Common myeloid progenitor, CD34-positive (primary cell): Measurements from ENCODE around the gene WDR72.
"Not testable (repeated sequence)": the region's sequence is repeated elsewhere in the genome, so short reads cannot be mapped to it uniquely, and the experiment has no call there.

ENCODE experiments used
- CTCF ChIA-PET: fragments of 350-600 bp; sonication (Branson Sonifier 250); formaldehyde crosslinking; loops from one replicate; lab custom pipeline; 2021; ENCODE audit warnings: antibody characterized with exemption; lab: Charles Lee
- POLR2A ChIA-PET: fragments of 350-600 bp; sonication (Branson Sonifier 250); formaldehyde crosslinking; loops from one replicate; lab custom pipeline; 2021; ENCODE audit warnings: antibody characterized with exemption; lab: Charles Lee
- DNase-seq, 3 donors: peaks; one replicate each; pipeline versions ENCODE4 v3.0.0 to v3.0.0-alpha.2; 2013
- H3K27ac ChIP-seq, 2 experiments: 1 replicate in 1 of 2; 2 replicates in 1 of 2; pipeline ENCODE4 v1.7.0; 2013; ENCODE audit warnings: inconsistent platforms in 2 of 2, low read length in 2 of 2, mild to moderate bottlenecking in 2 of 2, low read depth in 1 of 2, moderate library complexity in 1 of 2; ENCODE audit not compliant: severe bottlenecking in 2 of 2, insufficient read depth in 1 of 2, poor library complexity in 1 of 2
- H3K27me3 ChIP-seq, 5 experiments: replicated peaks in 2 of 5; 1 replicate in 3 of 5; 2 replicates in 2 of 5; pipeline versions ENCODE4 v1.6.1 to v1.7.0; 2013; ENCODE audit warnings: low read length in 4 of 5, mild to moderate bottlenecking in 2 of 5, moderate library complexity in 2 of 5, inconsistent platforms in 1 of 5; ENCODE audit not compliant: insufficient read depth in 5 of 5, control insufficient read depth in 4 of 5
- H3K36me3 ChIP-seq, 4 experiments: 1 replicate in 2 of 4; 2 replicates in 2 of 4; pipeline versions ENCODE4 v1.6.1 to v1.7.0; 2013; ENCODE audit warnings: low read length in 3 of 4, control low read depth in 1 of 4, mild to moderate bottlenecking in 1 of 4; ENCODE audit not compliant: control insufficient read depth in 4 of 4, insufficient read depth in 4 of 4
- H3K4me1 ChIP-seq, 4 experiments: 1 replicate in 3 of 4; 2 replicates in 1 of 4; pipeline versions ENCODE4 v1.6.1 to v1.7.1; 2013; ENCODE audit warnings: low read length in 3 of 4, mild to moderate bottlenecking in 3 of 4, control low read depth in 1 of 4, inconsistent platforms in 1 of 4, moderate library complexity in 1 of 4; ENCODE audit not compliant: control insufficient read depth in 4 of 4, insufficient read depth in 4 of 4; ENCODE audit errors: control extremely low read depth in 1 of 4
- H3K4me3 ChIP-seq, 7 experiments: 1 replicate in 4 of 7; 2 replicates in 3 of 7; pipeline versions ENCODE4 v1.5.1 to v1.7.0; 2013; ENCODE audit warnings: mild to moderate bottlenecking in 7 of 7, low read length in 6 of 7, moderate library complexity in 6 of 7, inconsistent platforms in 2 of 7, low read depth in 2 of 7, control low read depth in 1 of 7; ENCODE audit not compliant: insufficient read depth in 4 of 7, control insufficient read depth in 1 of 7; ENCODE audit errors: extremely low read depth in 1 of 7
- H3K9me3 ChIP-seq, 5 experiments: 1 replicate in 4 of 5; 2 replicates in 1 of 5; pipeline versions ENCODE4 v1.6.1 to v1.7.1; 2013; ENCODE audit warnings: low read length in 4 of 5, mild to moderate bottlenecking in 2 of 5, inconsistent platforms in 1 of 5, low read depth in 1 of 5, moderate library complexity in 1 of 5; ENCODE audit not compliant: control insufficient read depth in 4 of 5, insufficient read depth in 2 of 5; ENCODE audit errors: control extremely low read depth in 1 of 5
- WGBS: methylation state at CpG from one replicate; pipeline ENCODE4 v1.1.5; 2013; ENCODE audit not compliant: insufficient coverage; 5-methylcytosine and 5-hydroxymethylcytosine counted together

The WDR72 gene

GRCh38 chr15:53786401-53786800, 26.9 kb upstream of the WDR72 start:
- Histone ChIP-seq H3K27me3 (peaks cover 0 to 2% (median 0%) of the 10 kb centered on the region in 5 experiments), H3K36me3 (no peaks in the 10 kb centered on the region), H3K4me3 (no peak overlapping the region), H3K9me3 (peaks cover 0 to 2% (median 0%) of the 10 kb centered on the region in 5 experiments), H3K27ac (no peak overlapping the region), H3K4me1 (no peaks in the 10 kb centered on the region)
- ChIA-PET CTCF (interaction anchor here (1.1 kb wide), 1 partner anchor 11 kb away, joined by 3 read pairs; no protein-coding TSS in a partner anchor), POLR2A (no interaction called here)
- no peak for DNase-seq
- WGBS: 94% methylated on average over 2 of the region's 2 CpGs

DNA sequence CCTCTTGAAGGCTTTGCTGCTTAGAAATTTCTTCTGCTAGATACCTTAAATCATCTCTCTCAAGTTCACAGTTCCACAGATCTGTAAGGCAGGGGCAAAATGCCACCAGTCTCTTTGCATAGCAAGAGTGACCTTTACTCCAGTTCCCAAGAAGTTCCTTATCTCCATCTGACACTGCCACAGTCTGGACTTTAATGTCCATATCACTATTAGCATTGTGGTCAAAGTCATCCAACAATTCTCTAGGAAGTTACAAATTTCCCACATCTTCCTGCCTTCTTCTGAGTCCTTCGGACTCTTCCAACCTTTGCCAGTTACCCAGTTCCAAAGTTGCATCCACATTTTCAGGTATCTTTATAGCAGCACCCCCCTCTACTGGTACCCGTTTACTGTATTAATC, 25.8 kb upstream of the WDR72 start:
- POLR2A ChIA-PET, DNase-seq, H3K27ac ChIP-seq, H3K4me1 ChIP-seq, H3K36me3 ChIP-seq, H3K4me3 ChIP-seq, CTCF ChIA-PET, H3K9me3 ChIP-seq, H3K27me3 ChIP-seq: not testable (repeated sequence)
- WGBS: no CpG with 5 or more reads among the region's 2 CpGs

DNA sequence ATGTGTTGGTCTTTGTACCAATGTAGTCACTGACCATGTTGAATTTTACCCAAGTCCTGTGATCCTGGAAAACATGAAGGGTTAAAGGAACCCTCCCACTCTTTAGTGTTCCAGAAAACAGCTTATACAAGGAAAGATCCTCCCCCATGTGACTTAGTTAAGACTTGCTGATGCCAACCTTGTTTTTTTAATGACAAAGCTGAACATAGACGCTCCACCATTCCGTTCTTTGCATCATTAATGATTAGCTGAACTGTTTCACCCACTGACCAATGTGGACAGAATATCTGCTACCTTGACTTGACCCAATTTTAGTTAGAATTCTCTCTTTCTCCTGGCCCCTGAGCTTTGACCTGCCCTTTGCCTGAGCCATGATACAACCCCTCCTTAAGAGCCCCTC, 3.5 kb upstream of the WDR72 start:
- no peaks in the 10 kb centered on the region for H3K9me3 ChIP-seq
- H3K36me3 ChIP-seq: no peaks in the 10 kb centered on the region
- no peak overlapping the region for H3K27ac ChIP-seq
- peaks cover 0 to 21% (median 12%) of the 10 kb centered on the region in 5 experiments for H3K27me3 ChIP-seq
- H3K4me3 ChIP-seq: no peak overlapping the region
- POLR2A ChIA-PET: no interaction called here
- CTCF ChIA-PET: no interaction called here
- DNase-seq: no peak
- WGBS: 100% methylated on average over 2 of the region's 2 CpGs
- peaks cover 0 to 9% (median 8%) of the 10 kb centered on the region in 4 experiments for H3K4me1 ChIP-seq

- peak overlapping the region in 3 of 7 experiments; percentile 36 to 76 (median 68) for H3K4me3 ChIP-seq
- H3K36me3 ChIP-seq: no peaks in the 10 kb centered on the region
- WGBS: no CpG with 5 or more reads among the region's 7 CpGs
- CTCF ChIA-PET: no interaction called here
- peaks cover 0 to 9% (median 8%) of the 10 kb centered on the region in 4 experiments for H3K4me1 ChIP-seq
- H3K27me3 ChIP-seq: peaks cover 0 to 21% (median 10%) of the 10 kb centered on the region in 5 experiments
- no peak overlapping the region for H3K27ac ChIP-seq
- DNase-seq: peak; percentile 27 to 73 (median 63)
- POLR2A ChIA-PET: interaction anchor here (1.1 kb wide), 1 partner anchor 22 kb away, joined by 3 read pairs; no protein-coding TSS in a partner anchor
- no peaks in the 10 kb centered on the region for H3K9me3 ChIP-seq
Observed at GRCh38 chr15:53758412-53758811, 1.1 kb downstream of the WDR72 start.

DNA sequence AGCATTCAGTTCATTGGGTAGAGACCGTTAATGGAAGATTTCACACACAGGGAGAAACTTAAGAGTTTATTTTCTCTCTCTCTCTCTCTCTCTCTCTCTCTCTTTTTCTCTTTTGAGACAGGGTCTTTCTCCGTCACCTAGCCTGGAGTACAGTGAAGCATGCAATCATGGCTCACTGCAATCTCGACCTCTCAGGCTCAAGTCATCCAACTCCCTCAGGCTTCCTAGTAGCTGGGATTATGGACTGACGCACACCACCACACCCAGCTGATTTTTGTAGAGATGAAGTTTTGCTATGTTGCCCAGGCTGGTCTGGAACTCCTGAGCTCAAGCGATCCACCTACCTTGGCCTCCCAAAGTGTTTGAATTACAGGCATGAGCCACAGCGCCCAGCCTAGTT, 1.6 kb downstream of the WDR72 start:
- Histone ChIP-seq H3K27me3 (peaks cover 0 to 21% (median 10%) of the 10 kb centered on the region in 5 experiments), H3K4me3 (no peak overlapping the region), H3K4me1 (peaks cover 0 to 9% (median 8%) of the 10 kb centered on the region in 4 experiments), H3K9me3 (no peaks in the 10 kb centered on the region), H3K36me3 (no peaks in the 10 kb centered on the region), H3K27ac (no peak overlapping the region)
- ChIA-PET POLR2A (no interaction called here), CTCF (no interaction called here)
- WGBS: 89% methylated on average over 2 of the region's 6 CpGs
- DNase-seq: no peak

GRCh38 chr15:53753813-53754212, 5.7 kb downstream of the WDR72 start:
- H3K36me3 ChIP-seq: no peaks in the 10 kb centered on the region
- no peak overlapping the region for H3K4me3 ChIP-seq
- H3K27ac ChIP-seq: no peak overlapping the region
- peaks cover 0 to 3% (median 1%) of the 10 kb centered on the region in 5 experiments for H3K27me3 ChIP-seq
- POLR2A ChIA-PET: no interaction called here
- 83% methylated on average over 1 of the region's 1 CpG for WGBS
- peaks cover 0 to 3% (median 2%) of the 10 kb centered on the region in 4 experiments for H3K4me1 ChIP-seq
- CTCF ChIA-PET: no interaction called here
- H3K9me3 ChIP-seq: peaks cover 0 to 3% (median 2%) of the 10 kb centered on the region in 5 experiments
- no peak for DNase-seq

DNA sequence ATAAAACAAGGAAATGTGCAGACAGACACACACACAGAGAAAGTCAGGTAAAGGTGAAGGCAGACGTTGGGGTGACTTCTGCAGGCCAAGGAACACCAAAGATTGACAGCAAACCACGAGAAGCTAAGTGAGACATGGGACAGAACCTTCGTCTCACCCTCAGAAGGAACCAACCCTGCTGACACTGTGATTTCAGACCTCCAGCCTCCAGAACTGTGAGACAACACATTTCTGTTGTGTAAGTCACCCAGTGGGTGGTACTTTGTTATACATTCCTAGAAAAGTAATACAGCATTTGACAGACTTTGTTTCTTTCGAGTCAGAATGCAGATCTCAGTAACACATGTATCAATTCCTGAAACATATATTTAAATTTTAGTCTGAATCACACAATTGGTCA, 7.1 kb downstream of the WDR72 start:
- Histone ChIP-seq H3K4me3 (no peak overlapping the region), H3K4me1 (no peaks in the 10 kb centered on the region), H3K36me3 (no peaks in the 10 kb centered on the region), H3K27me3 (no peaks in the 10 kb centered on the region), H3K9me3 (peaks cover 0 to 3% (median 2%) of the 10 kb centered on the region in 5 experiments), H3K27ac (no peak overlapping the region)
- 91% methylated on average over 3 of the region's 4 CpGs for WGBS
- DNase-seq: no peak
- ChIA-PET CTCF (no interaction called here), POLR2A (no interaction called here)
